WERI-Rb-1 (cell line): ENCODE data around the gene TCL1A.

Source experiments
- DNase-seq: peaks from one replicate; pipeline ENCODE4 v3.0.0-alpha.2; 2020
- H3K27ac ChIP-seq: fragments of 250-450 bp; sonication (Bioruptor Pico); 2 replicates; pipeline ENCODE4 v1.5.1; 2020; ENCODE audit warnings: mild to moderate bottlenecking, moderate library complexity
- H3K27me3 ChIP-seq: fragments of 250-450 bp; sonication (Bioruptor Pico); 2 replicates; pipeline ENCODE4 v1.5.1; 2021; ENCODE audit warnings: mild to moderate bottlenecking, low read depth, moderate library complexity; ENCODE audit not compliant: insufficient read depth, severe bottlenecking
- H3K36me3 ChIP-seq: fragments of 250-450 bp; sonication (Bioruptor Pico); 2 replicates; pipeline ENCODE4 v1.5.1; 2020; ENCODE audit warnings: mild to moderate bottlenecking, moderate library complexity
- H3K4me3 ChIP-seq: 2 replicates; pipeline ENCODE4 v1.5.1; 2011; ENCODE audit warnings: low read depth, mild to moderate bottlenecking, control low read depth, low read length
- H3K9me3 ChIP-seq: fragments of 250-450 bp; sonication (Bioruptor Pico); 2 replicates; pipeline ENCODE4 v1.5.1; 2021; ENCODE audit warnings: mild to moderate bottlenecking, moderate library complexity; ENCODE audit not compliant: severe bottlenecking
- TF ChIP-seq, protein P1 (sequence below): IDR thresholded peaks from 2 replicates; pipeline ENCODE4 v1.5.1; 2011; ENCODE audit warnings: low read depth, mild to moderate bottlenecking, control low read depth, inconsistent platforms, low read length

The TCL1A gene

GRCh38 chr14:95711476-95712176, 2.3 kb downstream of the TCL1A start:
- H3K9me3 ChIP-seq: no peaks in the 10 kb centered on the region
- no peak overlapping the region for H3K4me3 ChIP-seq
- no peaks in the 10 kb centered on the region for H3K36me3 ChIP-seq
- H3K27ac ChIP-seq: no peak overlapping the region
- DNase-seq: no peak
- TF ChIP-seq, protein P1, sequence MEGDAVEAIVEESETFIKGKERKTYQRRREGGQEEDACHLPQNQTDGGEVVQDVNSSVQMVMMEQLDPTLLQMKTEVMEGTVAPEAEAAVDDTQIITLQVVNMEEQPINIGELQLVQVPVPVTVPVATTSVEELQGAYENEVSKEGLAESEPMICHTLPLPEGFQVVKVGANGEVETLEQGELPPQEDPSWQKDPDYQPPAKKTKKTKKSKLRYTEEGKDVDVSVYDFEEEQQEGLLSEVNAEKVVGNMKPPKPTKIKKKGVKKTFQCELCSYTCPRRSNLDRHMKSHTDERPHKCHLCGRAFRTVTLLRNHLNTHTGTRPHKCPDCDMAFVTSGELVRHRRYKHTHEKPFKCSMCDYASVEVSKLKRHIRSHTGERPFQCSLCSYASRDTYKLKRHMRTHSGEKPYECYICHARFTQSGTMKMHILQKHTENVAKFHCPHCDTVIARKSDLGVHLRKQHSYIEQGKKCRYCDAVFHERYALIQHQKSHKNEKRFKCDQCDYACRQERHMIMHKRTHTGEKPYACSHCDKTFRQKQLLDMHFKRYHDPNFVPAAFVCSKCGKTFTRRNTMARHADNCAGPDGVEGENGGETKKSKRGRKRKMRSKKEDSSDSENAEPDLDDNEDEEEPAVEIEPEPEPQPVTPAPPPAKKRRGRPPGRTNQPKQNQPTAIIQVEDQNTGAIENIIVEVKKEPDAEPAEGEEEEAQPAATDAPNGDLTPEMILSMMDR: no peak
- H3K27me3 ChIP-seq: no peaks in the 10 kb centered on the region

DNA sequence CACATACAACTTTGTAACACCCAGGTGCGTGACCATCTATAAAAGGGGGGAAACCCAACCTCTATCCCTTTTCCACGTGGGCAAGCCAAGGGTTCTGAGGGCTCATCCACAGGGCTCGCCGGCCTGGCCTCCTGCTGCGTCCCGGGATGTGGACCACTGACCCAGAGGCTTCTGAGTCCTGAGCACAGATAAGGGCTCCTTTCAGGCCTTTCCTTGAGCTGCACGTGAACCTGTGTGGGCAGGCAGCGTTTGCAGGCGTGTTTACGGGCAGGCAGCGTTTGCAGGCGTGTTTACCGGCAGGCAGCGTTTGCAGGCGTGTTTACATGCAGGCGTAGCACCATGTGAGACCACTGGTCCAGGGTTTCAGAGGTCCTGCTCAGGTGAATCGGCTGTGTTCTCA, 3.8 kb downstream of the TCL1A start:
- no peak overlapping the region for H3K4me3 ChIP-seq
- TF ChIP-seq, protein P1: no peak
- DNase-seq: no peak
- H3K36me3 ChIP-seq: no peaks in the 10 kb centered on the region
- H3K27me3 ChIP-seq: no peaks in the 10 kb centered on the region
- H3K9me3 ChIP-seq: no peaks in the 10 kb centered on the region
- no peak overlapping the region for H3K27ac ChIP-seq

- no peak overlapping the region for H3K27ac ChIP-seq
These were observed 6.6 kb downstream of the TCL1A start for GRCh38 chr14:95707327-95707726.

GRCh38 chr14:95705518-95705917, 8.4 kb downstream of the TCL1A start:
- DNase-seq: no peak
- Histone ChIP-seq H3K36me3 (no peaks in the 10 kb centered on the region), H3K27me3 (no peaks in the 10 kb centered on the region), H3K4me3 (no peak overlapping the region), H3K27ac (no peak overlapping the region), H3K9me3 (no peaks in the 10 kb centered on the region)
- TF ChIP-seq, protein P1: no peak

More at GRCh38 chr14:95707327-95707726, 6.6 kb downstream of the TCL1A start:
- DNase-seq: no peak
- no peaks in the 10 kb centered on the region for H3K36me3 ChIP-seq
- no peaks in the 10 kb centered on the region for H3K9me3 ChIP-seq
- H3K27me3 ChIP-seq: no peaks in the 10 kb centered on the region
- no peak overlapping the region for H3K4me3 ChIP-seq
- TF ChIP-seq, protein P1: no peak

GRCh38 chr14:95703805-95704204, 10.1 kb downstream of the TCL1A start:
- no peak overlapping the region for H3K27ac ChIP-seq
- no peaks in the 10 kb centered on the region for H3K36me3 ChIP-seq
- no peaks in the 10 kb centered on the region for H3K9me3 ChIP-seq
- no peaks in the 10 kb centered on the region for H3K27me3 ChIP-seq
- TF ChIP-seq, protein P1: no peak
- DNase-seq: no peak
- H3K4me3 ChIP-seq: no peak overlapping the region

DNA sequence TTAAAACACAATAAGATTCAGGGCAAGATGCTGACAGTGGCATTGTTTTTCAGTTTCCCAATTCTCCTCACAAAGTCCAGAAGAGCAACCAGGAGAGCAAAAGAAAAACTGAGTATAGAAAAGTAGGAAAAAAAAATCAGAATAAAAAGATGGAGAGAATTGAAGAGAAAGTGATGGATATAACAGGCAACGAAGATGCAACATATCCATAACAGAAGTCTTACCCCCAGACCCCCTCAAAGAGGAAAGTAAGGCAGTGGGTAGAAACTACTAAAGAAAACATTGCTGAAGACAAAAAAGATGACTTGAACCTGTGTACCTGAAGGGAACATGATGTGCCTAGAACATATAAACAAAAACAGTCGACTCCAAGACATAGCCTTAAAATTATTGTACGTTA, 10.6 kb downstream of the TCL1A start:
- no peak for DNase-seq
- Histone ChIP-seq H3K36me3 (no peaks in the 10 kb centered on the region), H3K27ac (no peak overlapping the region), H3K27me3 (no peaks in the 10 kb centered on the region), H3K4me3 (no peak overlapping the region), H3K9me3 (no peaks in the 10 kb centered on the region)
- TF ChIP-seq, protein P1: no peak
